Measurements from ENCODE around the gene EEIG1. TPM values are rescaled to one million over a fixed set of nuclear protein-coding genes. Genes with fewer than 3 reads are reported as not detected.

EEIG1 gene
- total and polyA plus RNA-seq, 2 experiments from 2014 or later, result 11.2 to 22.4 TPM

DNA sequence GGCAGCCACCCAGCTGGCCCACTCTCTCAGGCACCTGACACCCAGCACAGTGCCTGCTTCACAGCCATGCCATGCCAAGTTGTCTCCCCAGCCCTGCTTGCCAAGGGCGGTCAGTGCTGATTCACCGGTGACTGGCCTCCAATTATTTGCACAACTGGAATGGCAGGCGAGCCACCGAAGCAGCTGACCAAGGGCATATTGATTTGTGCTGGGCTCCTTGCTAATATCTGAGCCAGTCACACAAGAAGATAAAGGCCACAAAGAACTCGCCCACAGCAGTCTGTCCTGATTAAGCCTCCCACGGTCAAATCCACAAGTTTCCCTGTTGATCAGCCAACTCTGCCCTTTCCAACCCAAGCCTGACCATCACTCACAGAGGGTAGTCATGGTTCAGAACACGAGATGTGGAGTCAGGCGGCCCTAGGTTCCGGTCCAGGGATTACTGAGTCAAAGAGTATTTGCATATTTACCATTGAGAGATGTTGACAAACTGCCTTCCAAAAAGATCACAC, 6.4 kb upstream of the EEIG1 start:
- TF ChIP-seq STAT1 (IDR thresholded peaks at IDR 0.05; ENCODE audit: unreplicated experiment) (no peak), POLR2AphosphoS5 (IDR thresholded peaks at IDR 0.05; ENCODE audit: low read depth) (no peak), CREB1 (CRISPR knock-in tag; IDR thresholded peaks at IDR 0.05; ENCODE audit: low read depth) (no peak), EZH2 (IDR thresholded peaks at IDR 0.05; ENCODE audit: low read depth, unreplicated experiment) (no peak), JUNB (IDR thresholded peaks at IDR 0.05; ENCODE audit: unreplicated experiment) (no peak), NANOG (IDR thresholded peaks at IDR 0.05; ENCODE audit: borderline replicate concordance) (no peak), ZNF331 (CRISPR knock-in tag; IDR thresholded peaks at IDR 0.05; ENCODE audit: low read depth) (no peak), EZH2phosphoT487 (IDR thresholded peaks at IDR 0.05; ENCODE audit: unreplicated experiment) (no peak)
- TF ChIP-seq, protein P1, sequence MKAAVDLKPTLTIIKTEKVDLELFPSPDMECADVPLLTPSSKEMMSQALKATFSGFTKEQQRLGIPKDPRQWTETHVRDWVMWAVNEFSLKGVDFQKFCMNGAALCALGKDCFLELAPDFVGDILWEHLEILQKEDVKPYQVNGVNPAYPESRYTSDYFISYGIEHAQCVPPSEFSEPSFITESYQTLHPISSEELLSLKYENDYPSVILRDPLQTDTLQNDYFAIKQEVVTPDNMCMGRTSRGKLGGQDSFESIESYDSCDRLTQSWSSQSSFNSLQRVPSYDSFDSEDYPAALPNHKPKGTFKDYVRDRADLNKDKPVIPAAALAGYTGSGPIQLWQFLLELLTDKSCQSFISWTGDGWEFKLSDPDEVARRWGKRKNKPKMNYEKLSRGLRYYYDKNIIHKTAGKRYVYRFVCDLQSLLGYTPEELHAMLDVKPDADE (IDR thresholded peaks at IDR 0.05), result no peak
- TF ChIP-seq, protein P2, sequence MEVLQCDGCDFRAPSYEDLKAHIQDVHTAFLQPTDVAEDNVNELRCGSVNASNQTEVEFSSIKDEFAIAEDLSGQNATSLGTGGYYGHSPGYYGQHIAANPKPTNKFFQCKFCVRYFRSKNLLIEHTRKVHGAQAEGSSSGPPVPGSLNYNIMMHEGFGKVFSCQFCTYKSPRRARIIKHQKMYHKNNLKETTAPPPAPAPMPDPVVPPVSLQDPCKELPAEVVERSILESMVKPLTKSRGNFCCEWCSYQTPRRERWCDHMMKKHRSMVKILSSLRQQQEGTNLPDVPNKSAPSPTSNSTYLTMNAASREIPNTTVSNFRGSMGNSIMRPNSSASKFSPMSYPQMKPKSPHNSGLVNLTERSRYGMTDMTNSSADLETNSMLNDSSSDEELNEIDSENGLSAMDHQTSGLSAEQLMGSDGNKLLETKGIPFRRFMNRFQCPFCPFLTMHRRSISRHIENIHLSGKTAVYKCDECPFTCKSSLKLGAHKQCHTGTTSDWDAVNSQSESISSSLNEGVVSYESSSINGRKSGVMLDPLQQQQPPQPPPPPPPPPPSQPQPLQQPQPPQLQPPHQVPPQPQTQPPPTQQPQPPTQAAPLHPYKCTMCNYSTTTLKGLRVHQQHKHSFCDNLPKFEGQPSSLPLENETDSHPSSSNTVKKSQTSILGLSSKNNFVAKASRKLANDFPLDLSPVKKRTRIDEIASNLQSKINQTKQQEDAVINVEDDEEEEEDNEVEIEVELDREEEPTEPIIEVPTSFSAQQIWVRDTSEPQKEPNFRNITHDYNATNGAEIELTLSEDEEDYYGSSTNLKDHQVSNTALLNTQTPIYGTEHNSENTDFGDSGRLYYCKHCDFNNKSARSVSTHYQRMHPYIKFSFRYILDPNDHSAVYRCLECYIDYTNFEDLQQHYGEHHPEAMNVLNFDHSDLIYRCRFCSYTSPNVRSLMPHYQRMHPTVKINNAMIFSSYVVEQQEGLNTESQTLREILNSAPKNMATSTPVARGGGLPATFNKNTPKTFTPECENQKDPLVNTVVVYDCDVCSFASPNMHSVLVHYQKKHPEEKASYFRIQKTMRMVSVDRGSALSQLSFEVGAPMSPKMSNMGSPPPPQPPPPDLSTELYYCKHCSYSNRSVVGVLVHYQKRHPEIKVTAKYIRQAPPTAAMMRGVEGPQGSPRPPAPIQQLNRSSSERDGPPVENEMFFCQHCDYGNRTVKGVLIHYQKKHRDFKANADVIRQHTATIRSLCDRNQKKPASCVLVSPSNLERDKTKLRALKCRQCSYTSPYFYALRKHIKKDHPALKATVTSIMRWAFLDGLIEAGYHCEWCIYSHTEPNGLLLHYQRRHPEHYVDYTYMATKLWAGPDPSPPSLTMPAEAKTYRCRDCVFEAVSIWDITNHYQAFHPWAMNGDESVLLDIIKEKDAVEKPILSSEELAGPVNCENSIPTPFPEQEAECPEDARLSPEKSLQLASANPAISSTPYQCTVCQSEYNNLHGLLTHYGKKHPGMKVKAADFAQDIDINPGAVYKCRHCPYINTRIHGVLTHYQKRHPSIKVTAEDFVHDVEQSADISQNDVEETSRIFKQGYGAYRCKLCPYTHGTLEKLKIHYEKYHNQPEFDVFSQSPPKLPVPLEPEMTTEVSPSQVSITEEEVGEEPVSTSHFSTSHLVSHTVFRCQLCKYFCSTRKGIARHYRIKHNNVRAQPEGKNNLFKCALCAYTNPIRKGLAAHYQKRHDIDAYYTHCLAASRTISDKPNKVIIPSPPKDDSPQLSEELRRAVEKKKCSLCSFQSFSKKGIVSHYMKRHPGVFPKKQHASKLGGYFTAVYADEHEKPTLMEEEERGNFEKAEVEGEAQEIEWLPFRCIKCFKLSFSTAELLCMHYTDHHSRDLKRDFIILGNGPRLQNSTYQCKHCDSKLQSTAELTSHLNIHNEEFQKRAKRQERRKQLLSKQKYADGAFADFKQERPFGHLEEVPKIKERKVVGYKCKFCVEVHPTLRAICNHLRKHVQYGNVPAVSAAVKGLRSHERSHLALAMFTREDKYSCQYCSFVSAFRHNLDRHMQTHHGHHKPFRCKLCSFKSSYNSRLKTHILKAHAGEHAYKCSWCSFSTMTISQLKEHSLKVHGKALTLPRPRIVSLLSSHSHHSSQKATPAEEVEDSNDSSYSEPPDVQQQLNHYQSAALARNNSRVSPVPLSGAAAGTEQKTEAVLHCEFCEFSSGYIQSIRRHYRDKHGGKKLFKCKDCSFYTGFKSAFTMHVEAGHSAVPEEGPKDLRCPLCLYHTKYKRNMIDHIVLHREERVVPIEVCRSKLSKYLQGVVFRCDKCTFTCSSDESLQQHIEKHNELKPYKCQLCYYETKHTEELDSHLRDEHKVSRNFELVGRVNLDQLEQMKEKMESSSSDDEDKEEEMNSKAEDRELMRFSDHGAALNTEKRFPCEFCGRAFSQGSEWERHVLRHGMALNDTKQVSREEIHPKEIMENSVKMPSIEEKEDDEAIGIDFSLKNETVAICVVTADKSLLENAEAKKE (CRISPR knock-in tag; IDR thresholded peaks at IDR 0.05), result no peak
- TF ChIP-seq, protein P3, sequence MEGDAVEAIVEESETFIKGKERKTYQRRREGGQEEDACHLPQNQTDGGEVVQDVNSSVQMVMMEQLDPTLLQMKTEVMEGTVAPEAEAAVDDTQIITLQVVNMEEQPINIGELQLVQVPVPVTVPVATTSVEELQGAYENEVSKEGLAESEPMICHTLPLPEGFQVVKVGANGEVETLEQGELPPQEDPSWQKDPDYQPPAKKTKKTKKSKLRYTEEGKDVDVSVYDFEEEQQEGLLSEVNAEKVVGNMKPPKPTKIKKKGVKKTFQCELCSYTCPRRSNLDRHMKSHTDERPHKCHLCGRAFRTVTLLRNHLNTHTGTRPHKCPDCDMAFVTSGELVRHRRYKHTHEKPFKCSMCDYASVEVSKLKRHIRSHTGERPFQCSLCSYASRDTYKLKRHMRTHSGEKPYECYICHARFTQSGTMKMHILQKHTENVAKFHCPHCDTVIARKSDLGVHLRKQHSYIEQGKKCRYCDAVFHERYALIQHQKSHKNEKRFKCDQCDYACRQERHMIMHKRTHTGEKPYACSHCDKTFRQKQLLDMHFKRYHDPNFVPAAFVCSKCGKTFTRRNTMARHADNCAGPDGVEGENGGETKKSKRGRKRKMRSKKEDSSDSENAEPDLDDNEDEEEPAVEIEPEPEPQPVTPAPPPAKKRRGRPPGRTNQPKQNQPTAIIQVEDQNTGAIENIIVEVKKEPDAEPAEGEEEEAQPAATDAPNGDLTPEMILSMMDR (conservative IDR thresholded peaks at IDR 0.05; ENCODE audit: low read depth in 2 of 2), result no peak
- TF ChIP-seq, protein P4, sequence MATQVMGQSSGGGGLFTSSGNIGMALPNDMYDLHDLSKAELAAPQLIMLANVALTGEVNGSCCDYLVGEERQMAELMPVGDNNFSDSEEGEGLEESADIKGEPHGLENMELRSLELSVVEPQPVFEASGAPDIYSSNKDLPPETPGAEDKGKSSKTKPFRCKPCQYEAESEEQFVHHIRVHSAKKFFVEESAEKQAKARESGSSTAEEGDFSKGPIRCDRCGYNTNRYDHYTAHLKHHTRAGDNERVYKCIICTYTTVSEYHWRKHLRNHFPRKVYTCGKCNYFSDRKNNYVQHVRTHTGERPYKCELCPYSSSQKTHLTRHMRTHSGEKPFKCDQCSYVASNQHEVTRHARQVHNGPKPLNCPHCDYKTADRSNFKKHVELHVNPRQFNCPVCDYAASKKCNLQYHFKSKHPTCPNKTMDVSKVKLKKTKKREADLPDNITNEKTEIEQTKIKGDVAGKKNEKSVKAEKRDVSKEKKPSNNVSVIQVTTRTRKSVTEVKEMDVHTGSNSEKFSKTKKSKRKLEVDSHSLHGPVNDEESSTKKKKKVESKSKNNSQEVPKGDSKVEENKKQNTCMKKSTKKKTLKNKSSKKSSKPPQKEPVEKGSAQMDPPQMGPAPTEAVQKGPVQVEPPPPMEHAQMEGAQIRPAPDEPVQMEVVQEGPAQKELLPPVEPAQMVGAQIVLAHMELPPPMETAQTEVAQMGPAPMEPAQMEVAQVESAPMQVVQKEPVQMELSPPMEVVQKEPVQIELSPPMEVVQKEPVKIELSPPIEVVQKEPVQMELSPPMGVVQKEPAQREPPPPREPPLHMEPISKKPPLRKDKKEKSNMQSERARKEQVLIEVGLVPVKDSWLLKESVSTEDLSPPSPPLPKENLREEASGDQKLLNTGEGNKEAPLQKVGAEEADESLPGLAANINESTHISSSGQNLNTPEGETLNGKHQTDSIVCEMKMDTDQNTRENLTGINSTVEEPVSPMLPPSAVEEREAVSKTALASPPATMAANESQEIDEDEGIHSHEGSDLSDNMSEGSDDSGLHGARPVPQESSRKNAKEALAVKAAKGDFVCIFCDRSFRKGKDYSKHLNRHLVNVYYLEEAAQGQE (IDR thresholded peaks at IDR 0.05; ENCODE audit: unreplicated experiment), result no peak
- H3K27ac ChIP-seq (ENCODE audit: low read depth), result no peak overlapping the region
- no peak overlapping the region for H3K4me3 ChIP-seq
- H3F3A ChIP-seq (replicated peaks; ENCODE audit: low read depth), result 0 out of 2 replicates have a peak, but pooled peaks cover 9% of the 10 kb centered on the region
- Mint-ChIP-seq H3K4me1 (peaks cover 22% of the 10 kb centered on the region), H3K27me3 (ENCODE audit: insufficient read depth, low read depth, poor library complexity) (peaks cover 7% of the 10 kb centered on the region), H3K36me3 (ENCODE audit: low read depth) (no peaks in the 10 kb centered on the region), H3K27ac (no peak overlapping the region), H3K9me3 (no peaks in the 10 kb centered on the region), H3K4me3 (no peak overlapping the region)
- DNase-seq (ENCODE audit: low spot score) (no peak), ATAC-seq (no peak)
- H3K27me3 ChIP-seq (ENCODE audit: insufficient read depth), result no peaks in the 10 kb centered on the region
- H3K9me2 ChIP-seq (ENCODE audit: insufficient read depth), result no peaks in the 10 kb centered on the region
- no peaks in the 10 kb centered on the region; the same call in 1 of the 2 replicates for H3K4me1 ChIP-seq (ENCODE audit: insufficient read depth)
- H2AFZ ChIP-seq, result no peak overlapping the region
- H3K79me2 ChIP-seq (replicated peaks; ENCODE audit: insufficient read depth), result no peaks in the 10 kb centered on the region
- H4K20me1 ChIP-seq (replicated peaks; ENCODE audit: insufficient read depth), result no peaks in the 10 kb centered on the region
- H3K36me3 ChIP-seq (ENCODE audit: insufficient read depth), result no peaks in the 10 kb centered on the region
- no peak overlapping the region for H3K4me2 ChIP-seq
